Esophagus muscularis mucosa (tissue), 4 donors: Measurements from ENCODE around the gene SLC12A8.

Experiments used
- CTCF ChIP-seq, 3 experiments: fragments of 200-600 bp in 2 of 3; fragments of 450-650 bp in 1 of 3; sonication (generic) in 2 of 3; IDR thresholded peaks; one replicate each; pipeline ENCODE4 v1.5.1; 2017 to 2019; ENCODE audit warnings: antibody characterized with exemption in 3 of 3, mild to moderate bottlenecking in 2 of 3, moderate library complexity in 1 of 3
- EP300 ChIP-seq: sonication (generic); formaldehyde crosslinking; IDR thresholded peaks from one replicate; pipeline ENCODE4 v1.6.1; 2017; ENCODE audit warnings: antibody characterized with exemption
- POLR2A ChIP-seq: fragments of 450-650 bp; IDR thresholded peaks from one replicate; pipeline ENCODE4 v1.6.1; 2017; ENCODE audit warnings: antibody characterized with exemption, moderate library complexity, mild to moderate bottlenecking, low read depth
- POLR2AphosphoS5 ChIP-seq, 2 donors: sonication (generic); formaldehyde crosslinking; IDR thresholded peaks; one replicate each; pipeline ENCODE4 v1.6.1; 2017; ENCODE audit warnings: antibody characterized with exemption in 2 of 2

- no peak for TF ChIP-seq CTCF (IDR thresholded peaks at IDR 0.05)
- TF ChIP-seq EP300, result no peak
- TF ChIP-seq POLR2AphosphoS5 (IDR thresholded peaks at IDR 0.05), result no peak
- TF ChIP-seq POLR2A, result no peak
These were observed 6.7 kb upstream of the SLC12A8 start for GRCh38 chr3:125219261-125219701.
